ENCODE measurements around the gene PDZD2. TPM values are rescaled to one million over a fixed set of nuclear protein-coding genes. Genes with fewer than 3 reads are reported as not detected.

Gene PDZD2
- total RNA-seq, 4 donors from 2014 or later, result 2.8 to 5.3 (median 4.0) TPM

GRCh38 chr5:31639481-31640411 is 815 bp downstream of the PDZD2 start:
- H3K36me3 ChIP-seq, result no peaks in the 10 kb centered on the region
- no peak for DNase-seq
- TF ChIP-seq POLR2A (IDR thresholded peaks at IDR 0.05) (no peak), CTCF (IDR thresholded peaks at IDR 0.05 in 4 of 5, conservative IDR thresholded peaks at IDR 0.05 in 1 of 5) (no peak)
- H3K27ac ChIP-seq, result peak overlapping the region in 2 of 4 donors; percentile 47 to 52
- peaks cover 0 to 5% (median 0%) of the 10 kb centered on the region in 3 donors for H3K27me3 ChIP-seq
- no peaks in the 10 kb centered on the region for H3K9me3 ChIP-seq
- H3K4me3 ChIP-seq, result peak overlapping the region; percentile 53 to 82 (median 67)
- H3K4me1 ChIP-seq, result peaks cover 4 to 12% of the 10 kb centered on the region in 2 donors
- intact Hi-C loops (cut with DNase I; ENCODE audit: low total_unique reads) (no loop called here), in situ Hi-C loops (cut with MboI; ENCODE audit: low sequenced_read_pairs in 4 of 4) (no loop called here)
- no peak for ATAC-seq

- DNase-seq, result no peak
- Histone ChIP-seq H3K27me3 (peaks cover 0 to 5% (median 0%) of the 10 kb centered on the region in 3 donors), H3K4me1 (peaks cover 4 to 12% of the 10 kb centered on the region in 2 donors), H3K4me3 (peak overlapping the region in 2 of 4 donors; percentile 63 to 82), H3K27ac (no peak overlapping the region), H3K36me3 (no peaks in the 10 kb centered on the region), H3K9me3 (no peaks in the 10 kb centered on the region)
- intact Hi-C loops (cut with DNase I; ENCODE audit: low total_unique reads) (no loop called here), in situ Hi-C loops (cut with MboI; ENCODE audit: low sequenced_read_pairs in 4 of 4) (no loop called here)
- ATAC-seq, result no peak
- TF ChIP-seq POLR2A (IDR thresholded peaks at IDR 0.05), result no peak
- no peak for TF ChIP-seq CTCF (IDR thresholded peaks at IDR 0.05 in 4 of 5, conservative IDR thresholded peaks at IDR 0.05 in 1 of 5)
Measured at GRCh38 chr5:31640573-31640972, 1.6 kb downstream of the PDZD2 start.

GRCh38 chr5:31641059-31641458 is 2.1 kb downstream of the PDZD2 start:
- Histone ChIP-seq H3K36me3 (no peaks in the 10 kb centered on the region), H3K4me1 (peaks cover 4 to 12% of the 10 kb centered on the region in 2 donors), H3K27me3 (peaks cover 0 to 5% (median 0%) of the 10 kb centered on the region in 3 donors), H3K4me3 (peak overlapping the region in 1 of 4 donors; percentile 63), H3K9me3 (no peaks in the 10 kb centered on the region), H3K27ac (no peak overlapping the region)
- DNase-seq (no peak), ATAC-seq (no peak)
- TF ChIP-seq POLR2A (IDR thresholded peaks at IDR 0.05) (no peak), CTCF (IDR thresholded peaks at IDR 0.05 in 4 of 5, conservative IDR thresholded peaks at IDR 0.05 in 1 of 5) (no peak)
- in situ Hi-C loops (cut with MboI; ENCODE audit: low sequenced_read_pairs in 4 of 4) (no loop called here), intact Hi-C loops (cut with DNase I; ENCODE audit: low total_unique reads) (no loop called here)

- in situ Hi-C loops (cut with MboI; ENCODE audit: low sequenced_read_pairs in 4 of 4) (no loop called here), intact Hi-C loops (cut with DNase I; ENCODE audit: low total_unique reads) (no loop called here)
- TF ChIP-seq CTCF (IDR thresholded peaks at IDR 0.05 in 4 of 5, conservative IDR thresholded peaks at IDR 0.05 in 1 of 5), result no peak
- TF ChIP-seq POLR2A (IDR thresholded peaks at IDR 0.05), result no peak
- Histone ChIP-seq H3K9me3 (no peaks in the 10 kb centered on the region), H3K27ac (no peak overlapping the region), H3K36me3 (no peaks in the 10 kb centered on the region), H3K4me1 (peaks cover 4 to 12% of the 10 kb centered on the region in 2 donors), H3K4me3 (no peak overlapping the region), H3K27me3 (peaks cover 0 to 5% (median 0%) of the 10 kb centered on the region in 3 donors)
- DNase-seq, result no peak
- no peak for ATAC-seq
Measured at GRCh38 chr5:31641575-31641974, 2.6 kb downstream of the PDZD2 start.

Measured in gastrocnemius medialis (tissue), 4 donors.